HG03159 (cell line): Measurements from ENCODE around the gene PDHX.
"Not testable (repeated sequence)": the region's sequence is repeated elsewhere in the genome, so short reads cannot be mapped to it uniquely, and the experiment has no call there.

Source experiments
- ATAC-seq: cut with Tn5 transposase; IDR thresholded peaks from one replicate; pipeline ENCODE4 v1.9.1; 2021; ENCODE audit warnings: mild to moderate bottlenecking, moderate library complexity; ENCODE audit not compliant: unreplicated experiment

The PDHX gene

GRCh38 chr11:34909955-34910354 is 6.5 kb upstream of the PDHX start:
- ATAC-seq, result no peak

DNA sequence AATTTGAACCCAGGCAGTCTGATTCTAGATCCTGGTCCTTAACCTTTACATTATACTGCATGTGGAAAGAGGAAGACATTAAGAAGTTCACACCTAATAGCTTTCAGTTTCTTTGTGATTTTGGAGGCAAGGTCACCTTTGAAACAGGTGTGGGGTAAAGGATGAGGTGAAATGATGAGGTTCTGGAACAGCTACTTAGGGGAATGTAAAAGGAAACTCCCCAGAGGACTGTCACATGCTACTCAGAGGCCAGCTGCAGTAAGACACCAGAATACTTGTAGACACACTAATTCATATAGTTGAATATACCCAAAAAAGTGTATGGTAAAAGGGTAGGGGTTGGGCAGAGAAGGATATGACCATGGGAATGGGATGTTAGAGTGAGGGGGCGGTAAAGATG is 5.6 kb upstream of the PDHX start:
- ATAC-seq, result no peak

DNA sequence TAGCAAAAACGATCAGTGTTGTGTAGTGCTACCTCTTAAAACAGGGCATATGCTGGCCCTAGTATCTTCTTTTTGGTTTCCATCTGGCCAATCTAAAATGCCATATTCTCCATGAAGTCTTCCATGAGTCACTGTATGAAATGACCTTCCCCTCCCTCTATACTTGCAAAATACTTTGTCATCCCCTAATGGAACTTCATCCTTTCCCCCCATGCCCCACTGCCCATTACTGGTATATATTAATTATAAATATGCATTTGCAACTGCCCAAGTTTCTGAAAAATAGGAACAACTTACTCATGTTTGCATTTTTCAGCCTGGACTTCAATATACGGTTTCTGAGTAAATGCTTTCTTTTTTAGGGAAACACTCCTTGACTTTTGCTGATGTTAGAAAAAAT is 4.7 kb upstream of the PDHX start:
- no peak for ATAC-seq

DNA sequence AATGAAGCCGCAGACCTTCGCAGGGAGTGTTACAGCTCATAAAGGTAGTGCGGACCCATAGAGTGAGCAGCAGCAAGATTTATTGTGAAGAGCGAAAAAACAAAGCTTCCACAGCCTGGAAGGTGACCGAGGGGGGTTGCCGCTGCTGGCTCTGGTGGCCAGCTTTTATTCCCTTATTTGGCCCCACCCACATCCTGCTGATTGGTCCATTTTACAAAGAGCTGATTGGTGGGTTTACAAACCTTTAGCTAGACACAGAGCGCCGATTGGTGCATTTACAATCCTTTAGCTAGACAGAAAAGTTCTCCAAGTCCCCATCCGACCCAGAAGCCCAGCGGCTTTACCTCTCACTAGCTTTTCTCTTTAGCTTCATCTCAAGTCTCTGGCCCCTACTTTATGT is 2.9 kb upstream of the PDHX start:
- ATAC-seq, result not testable (repeated sequence)

GRCh38 chr11:34915136-34916014 is 1.0 kb upstream of the PDHX start:
- peak; percentile 16 for ATAC-seq

GRCh38 chr11:34916843-34917770 is 689 bp downstream of the PDHX start:
- no peak for ATAC-seq

DNA sequence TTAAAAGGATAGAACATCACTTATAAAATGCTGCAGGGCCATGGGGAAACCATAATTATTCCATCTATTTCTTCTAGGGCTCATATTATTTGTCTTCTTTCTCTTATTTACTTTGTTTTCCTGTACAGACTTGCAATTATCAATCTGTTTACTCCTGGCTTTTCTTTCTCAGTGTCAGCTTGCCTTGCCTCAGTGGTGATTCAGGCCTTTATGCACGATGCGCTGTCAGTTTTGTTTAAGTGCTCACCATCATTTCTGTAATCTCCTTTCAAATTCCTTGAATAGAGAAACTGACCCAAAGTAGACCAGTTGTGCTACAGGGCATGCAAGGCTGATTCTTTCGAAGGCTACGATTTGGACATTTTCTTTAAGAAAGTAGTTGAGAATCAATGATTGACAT is 4.7 kb downstream of the PDHX start:
- no peak for ATAC-seq

- no peak for ATAC-seq
Measured at GRCh38 chr11:34924714-34925113, 8.3 kb downstream of the PDHX start.

DNA sequence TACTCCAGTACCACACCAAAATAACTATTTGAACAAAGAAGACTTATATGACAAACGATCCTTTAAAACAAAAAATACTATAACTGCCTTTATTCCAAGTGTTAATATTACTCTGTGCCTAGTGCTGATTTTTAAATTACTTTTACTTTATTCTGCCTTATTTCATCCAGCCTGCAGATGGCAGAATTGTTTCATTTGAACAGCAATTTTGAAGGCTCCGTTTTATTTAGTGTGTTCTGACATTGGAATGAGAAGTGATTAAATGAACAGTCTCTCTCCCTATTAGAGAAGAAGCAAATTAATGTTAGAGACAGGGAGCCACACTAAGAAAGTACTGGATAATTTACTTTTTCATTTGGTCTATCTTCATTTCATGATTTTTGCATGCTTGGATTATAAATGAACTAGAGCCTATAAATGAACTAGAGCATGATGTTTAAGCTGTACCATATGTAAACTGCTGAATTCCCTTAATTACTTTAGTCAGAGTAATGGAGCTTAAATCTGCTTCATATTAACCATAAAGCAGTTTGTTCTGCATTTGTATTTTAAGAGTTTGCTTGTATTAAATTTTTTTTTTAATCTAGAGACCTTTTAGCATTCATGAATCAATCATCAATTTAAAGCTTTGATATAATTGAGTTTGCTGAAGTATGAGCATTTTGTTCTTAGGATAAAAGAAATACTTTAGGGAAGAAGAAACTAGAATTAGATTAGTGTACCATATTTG is 9.8 kb downstream of the PDHX start:
- no peak for ATAC-seq

DNA sequence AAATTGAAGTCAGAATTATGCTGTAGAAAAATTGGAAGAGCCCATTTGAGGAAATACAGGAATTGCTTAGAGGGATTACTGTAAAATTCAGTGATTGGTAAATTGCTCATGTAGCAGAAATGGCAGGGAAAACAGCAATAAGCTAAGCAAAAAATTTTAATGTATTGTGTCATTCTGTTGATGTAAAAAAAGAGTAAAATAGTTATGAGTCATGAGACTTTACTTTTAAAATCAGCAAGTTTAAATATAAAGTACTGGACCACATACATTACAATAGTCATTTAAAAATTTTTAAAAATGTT is 10.4 kb downstream of the PDHX start:
- no peak for ATAC-seq

DNA sequence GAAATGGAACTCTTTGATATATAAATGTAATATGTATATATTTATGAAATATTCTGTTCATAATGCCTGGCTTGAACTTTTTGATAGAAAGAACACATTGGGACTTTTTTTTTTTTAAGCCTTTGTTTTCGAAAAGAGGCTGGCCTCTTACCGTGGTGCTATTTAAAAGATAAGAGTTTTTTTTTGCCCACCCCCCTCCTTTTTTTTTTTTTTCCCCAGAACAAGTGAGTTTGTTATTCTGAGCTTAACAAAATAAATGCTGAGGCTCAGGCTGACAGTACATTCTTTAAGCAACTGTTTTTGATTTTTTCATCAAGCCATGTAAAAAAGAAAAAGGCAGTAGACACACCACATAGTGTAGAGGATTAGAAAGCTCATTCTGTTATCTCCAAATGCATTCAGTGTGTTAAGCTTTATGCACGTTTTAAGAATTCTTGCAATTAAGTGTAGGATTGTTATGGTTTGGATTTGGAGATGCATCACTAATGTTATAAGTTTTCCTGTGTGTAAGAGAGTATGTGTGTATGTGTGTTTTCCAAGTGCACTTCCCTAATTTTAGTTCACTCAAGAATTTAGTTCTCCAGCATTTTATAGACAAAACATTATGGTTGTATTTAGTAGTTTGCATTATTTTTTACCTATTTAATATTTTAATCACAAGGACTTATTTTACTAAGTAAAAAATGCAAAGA is 12.0 kb downstream of the PDHX start:
- no peak for ATAC-seq

DNA sequence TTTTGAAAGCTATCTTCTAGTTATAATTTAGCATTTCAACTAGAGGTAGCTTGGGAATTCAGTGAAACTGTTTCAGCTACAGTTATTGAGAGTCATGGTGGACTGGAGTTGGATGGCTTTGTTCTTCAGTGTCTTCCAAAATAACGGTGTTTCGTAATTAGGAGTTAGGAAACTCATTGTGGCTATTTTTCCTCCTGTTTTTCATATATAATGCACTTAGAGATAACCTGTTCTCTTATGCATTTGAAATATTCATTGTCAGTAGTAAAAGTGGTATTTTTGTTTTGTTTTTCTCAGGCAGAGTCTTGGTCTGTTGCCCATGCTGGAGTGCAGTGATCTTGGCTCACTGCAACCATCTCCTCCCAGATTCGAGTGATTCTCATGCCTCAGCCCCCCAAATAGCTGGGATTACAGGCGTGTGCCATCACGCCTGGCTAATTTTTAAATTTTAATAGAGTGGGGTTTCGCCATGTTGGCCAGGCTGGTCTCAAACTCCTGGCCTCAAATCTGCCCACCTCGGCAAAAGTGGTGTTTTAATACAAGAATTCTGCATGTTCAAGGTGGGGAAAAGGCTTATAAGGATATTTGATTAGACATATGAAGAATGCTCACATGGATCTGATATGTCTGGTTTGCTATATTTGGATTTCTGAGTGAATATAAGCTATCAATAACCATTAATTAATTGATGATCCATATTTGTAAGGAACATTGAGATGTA is 12.7 kb downstream of the PDHX start:
- no peak for ATAC-seq

DNA sequence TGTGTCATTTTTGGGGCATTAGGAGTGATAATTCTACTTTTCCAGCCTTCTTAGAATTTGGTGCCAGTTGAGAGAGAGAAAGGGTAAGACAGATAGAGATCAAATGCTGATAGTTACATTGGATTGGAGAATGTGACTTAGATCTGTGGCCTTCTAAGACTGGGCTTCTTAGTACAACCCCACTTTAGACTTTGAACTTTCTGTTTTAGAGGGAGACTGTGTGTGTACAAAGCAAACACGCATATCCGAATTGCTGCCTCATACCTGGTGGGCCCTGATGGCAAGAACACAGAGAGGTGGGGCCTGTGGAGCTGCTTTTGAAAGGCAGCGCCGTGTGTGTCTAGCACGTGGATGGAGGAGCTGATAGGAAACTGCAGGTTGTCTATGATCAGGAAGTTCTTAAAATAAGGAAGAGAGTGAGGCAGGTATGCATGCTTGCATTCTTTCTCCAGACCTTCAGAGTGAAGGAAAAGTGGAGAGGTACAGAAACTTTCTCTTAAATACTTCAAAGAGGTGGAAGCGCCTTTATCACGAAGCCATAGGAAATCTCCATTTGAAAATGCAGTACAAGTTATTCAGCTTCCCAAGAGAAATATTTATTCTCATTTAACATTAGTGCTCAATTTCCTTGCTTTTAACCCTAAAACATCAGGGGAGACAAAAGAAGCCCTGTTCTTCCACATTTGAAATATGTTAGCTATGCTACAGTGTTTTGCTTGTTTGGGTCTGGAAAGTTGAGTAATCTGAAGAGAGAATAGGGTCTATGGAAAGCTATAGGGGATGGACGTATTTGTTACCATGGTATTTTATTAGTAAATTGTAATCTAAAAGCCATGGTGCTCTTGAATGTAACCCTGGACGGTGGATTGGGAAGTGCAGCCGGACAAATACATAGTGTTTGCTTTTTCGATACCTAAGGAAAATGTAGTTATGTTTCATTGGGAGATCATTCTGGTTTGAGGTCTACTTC is 13.7 kb downstream of the PDHX start:
- ATAC-seq, result no peak

GRCh38 chr11:34936945-34937629 is 20.7 kb downstream of the PDHX start:
- no peak for ATAC-seq

DNA sequence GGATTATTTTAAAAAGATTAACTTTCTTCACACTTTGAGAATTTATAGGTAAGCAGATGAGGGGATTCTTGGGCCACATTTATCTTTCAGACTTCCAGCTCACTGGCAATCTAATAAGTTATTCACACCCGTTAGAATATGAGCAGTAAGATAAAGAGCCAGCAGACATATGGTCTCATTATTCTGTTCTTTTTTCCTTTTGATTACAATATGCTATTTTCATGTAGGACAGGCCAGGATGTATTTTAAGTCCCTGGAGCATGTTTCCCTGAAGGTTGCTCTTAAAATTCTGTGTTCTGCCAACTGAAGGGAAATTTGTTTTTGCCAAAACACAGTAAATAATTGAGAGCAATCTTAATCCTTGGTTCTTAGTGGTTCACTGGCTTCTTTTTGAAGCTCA is 22.2 kb downstream of the PDHX start:
- ATAC-seq, result no peak

DNA sequence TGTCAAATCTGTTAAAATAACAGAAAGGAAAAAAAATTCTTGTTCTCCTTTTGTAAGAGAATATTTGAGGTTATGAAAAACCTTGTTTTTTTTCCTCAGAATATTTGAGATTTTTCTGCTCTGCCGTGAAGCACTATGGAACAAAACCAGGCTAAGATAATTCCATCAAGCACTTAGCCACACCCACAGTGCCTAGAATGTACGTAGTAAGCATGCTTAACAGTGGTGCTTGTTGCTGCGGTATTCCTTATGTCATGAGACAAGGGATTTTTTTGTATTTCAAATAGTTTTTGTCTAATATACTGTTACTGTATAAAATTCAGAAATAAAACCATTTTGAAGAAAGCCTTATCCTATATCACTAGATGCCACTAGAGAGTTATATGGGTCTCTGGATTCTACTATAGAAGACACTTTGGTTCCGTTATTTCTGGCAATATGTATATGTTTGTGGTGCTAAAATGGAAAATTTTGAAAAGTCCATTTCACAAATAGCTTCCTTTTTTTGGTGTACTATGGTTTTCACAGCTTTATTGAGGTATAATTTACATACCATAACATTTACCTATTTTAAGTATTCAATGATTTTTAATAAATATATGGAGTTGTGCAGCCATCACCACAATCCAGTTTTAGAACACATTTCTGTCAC is 23.7 kb downstream of the PDHX start:
- ATAC-seq, result no peak

DNA sequence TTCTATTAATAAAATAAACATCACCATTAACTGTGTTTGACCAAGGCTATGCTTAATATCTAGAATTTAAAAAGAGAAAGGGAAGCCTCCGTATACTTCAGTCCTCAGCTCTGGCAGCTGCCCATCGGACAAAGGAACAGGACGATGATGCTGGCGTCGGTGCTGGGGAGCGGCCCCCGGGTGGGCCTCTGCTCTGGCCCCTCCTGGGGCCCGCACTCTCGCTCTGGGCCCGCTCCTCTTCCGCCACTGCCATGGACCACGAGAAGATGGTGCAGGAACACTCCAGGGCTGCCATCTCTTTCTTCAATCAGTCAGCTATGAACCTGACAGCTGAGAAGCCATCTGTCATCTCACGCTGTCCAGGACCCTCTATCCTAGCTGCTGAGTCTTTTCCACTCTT is 25.3 kb downstream of the PDHX start:
- no peak for ATAC-seq

GRCh38 chr11:34944692-34945091 is 28.3 kb downstream of the PDHX start:
- ATAC-seq, result no peak
